KOPT-K1 (cell line): Measurements from ENCODE around the gene ABLIM2.

Source experiments
- H3K27ac ChIP-seq: fragments of 200-600 bp; sonication (generic); 2 replicates; pipeline ENCODE4 v1.5.1; 2016; ENCODE audit warnings: antibody characterized with exemption, mild to moderate bottlenecking, low read depth, low read length; ENCODE audit not compliant: poor library complexity, severe bottlenecking
- H3K36me3 ChIP-seq: fragments of 200-600 bp; sonication (generic); 2 replicates; pipeline ENCODE4 v1.5.1; 2017; ENCODE audit warnings: antibody characterized with exemption, mild to moderate bottlenecking, low read length, moderate library complexity; ENCODE audit not compliant: insufficient read depth
- H3K9me3 ChIP-seq: fragments of 200-600 bp; sonication (generic); 2 replicates; pipeline ENCODE4 v1.5.1; 2017; ENCODE audit warnings: antibody characterized with exemption, low read length, mild to moderate bottlenecking; ENCODE audit not compliant: insufficient read depth, poor library complexity, severe bottlenecking

The ABLIM2 gene

DNA sequence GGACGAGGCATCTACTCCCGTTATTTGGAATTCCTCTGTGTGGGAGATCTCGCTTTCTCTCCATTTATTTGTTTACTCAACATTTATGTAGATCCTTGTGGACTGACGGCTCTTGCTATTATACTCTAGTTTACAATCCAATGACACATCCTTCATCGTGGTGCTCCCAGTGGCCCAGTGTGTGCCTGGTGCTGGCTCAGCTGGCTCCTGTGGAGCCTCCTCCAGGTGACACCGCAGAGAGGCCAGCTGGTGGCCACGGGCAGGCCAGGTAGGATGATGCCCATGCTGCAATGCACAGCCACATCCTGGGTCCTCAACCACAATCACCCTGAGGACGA is 134.9 kb downstream of the ABLIM2 start:
- H3K27ac ChIP-seq, result no peak overlapping the region
- no peaks in the 10 kb centered on the region for H3K9me3 ChIP-seq
- H3K36me3 ChIP-seq, result no peaks in the 10 kb centered on the region

- H3K36me3 ChIP-seq, result no peaks in the 10 kb centered on the region
- H3K9me3 ChIP-seq, result no peaks in the 10 kb centered on the region
Measured at GRCh38 chr4:8022767-8023695, 135.6 kb downstream of the ABLIM2 start.

GRCh38 chr4:8021796-8022195 is 136.8 kb downstream of the ABLIM2 start:
- H3K27ac ChIP-seq, result no peak overlapping the region
- no peaks in the 10 kb centered on the region for H3K9me3 ChIP-seq
- no peaks in the 10 kb centered on the region for H3K36me3 ChIP-seq

More at GRCh38 chr4:8022767-8023695, 135.6 kb downstream of the ABLIM2 start:
- H3K27ac ChIP-seq, result no peak overlapping the region

DNA sequence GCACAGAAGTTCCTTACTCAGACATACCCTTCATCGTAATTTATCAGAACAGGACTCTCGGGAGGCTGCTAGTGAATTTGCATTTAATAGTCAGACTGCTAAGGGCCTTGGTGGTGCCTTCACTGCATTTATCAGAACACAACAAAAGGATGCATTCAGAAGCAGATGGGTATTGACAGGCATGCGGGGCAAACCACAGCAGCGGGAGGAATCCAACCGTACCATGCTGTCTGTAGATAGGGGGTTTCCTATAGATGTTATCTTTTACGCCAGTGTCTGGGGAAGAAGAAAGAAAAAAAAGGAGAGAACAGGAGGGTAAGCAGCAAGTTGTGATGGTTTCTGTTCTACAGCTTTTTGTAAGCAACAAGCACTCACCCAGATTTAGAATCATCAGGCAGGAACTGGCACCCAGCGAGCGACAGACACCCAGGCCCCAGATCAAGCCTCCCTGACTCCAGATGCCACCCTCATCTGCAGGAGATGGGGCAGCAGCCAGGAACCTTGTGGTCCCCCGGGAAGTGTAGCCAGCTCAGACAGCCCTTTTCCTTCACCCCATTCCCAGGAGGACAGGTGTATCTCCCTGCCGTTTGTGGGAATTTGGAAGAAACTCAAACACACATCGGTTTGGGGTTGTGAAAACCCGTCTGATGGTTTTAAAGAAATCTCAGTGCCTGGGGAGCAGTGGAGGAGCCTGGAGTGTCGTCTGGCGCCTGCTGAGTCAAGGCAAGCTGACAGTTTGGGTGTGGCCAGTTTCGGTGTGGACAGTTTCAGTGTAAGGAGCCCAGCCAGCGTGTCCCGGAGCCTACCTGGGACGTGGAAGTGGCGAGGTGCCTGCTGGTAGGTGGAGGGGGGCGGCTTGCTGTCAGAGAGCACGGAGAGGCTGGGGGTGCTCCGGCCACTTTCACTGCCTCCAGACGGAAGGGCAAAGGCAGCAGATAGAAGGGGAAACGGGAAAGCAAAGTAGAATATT is 138.9 kb downstream of the ABLIM2 start:
- Histone ChIP-seq H3K36me3 (no peaks in the 10 kb centered on the region), H3K9me3 (no peaks in the 10 kb centered on the region), H3K27ac (no peak overlapping the region)

- no peak overlapping the region for H3K27ac ChIP-seq
- H3K9me3 ChIP-seq, result no peaks in the 10 kb centered on the region
- no peaks in the 10 kb centered on the region for H3K36me3 ChIP-seq
Measured at GRCh38 chr4:8016527-8016926, 142.1 kb downstream of the ABLIM2 start.

DNA sequence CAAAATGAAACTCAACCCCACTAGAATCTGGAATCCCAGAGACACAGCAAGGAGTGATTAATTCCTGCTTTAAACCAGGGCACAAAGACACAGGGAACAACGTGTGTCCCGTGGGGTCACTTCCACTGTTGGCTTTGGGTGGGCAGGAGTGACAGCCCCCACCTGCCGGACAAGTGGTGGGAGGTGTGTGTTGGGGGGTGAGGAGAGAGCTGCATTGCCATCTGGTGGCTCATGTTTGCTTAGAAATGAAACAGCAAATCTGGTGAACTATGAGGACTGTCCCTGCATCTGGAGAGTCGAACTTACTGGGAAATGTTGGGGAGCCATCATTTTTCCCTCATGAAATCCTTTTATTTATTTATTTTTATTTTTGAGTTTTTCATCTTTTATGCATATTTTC is 143.1 kb downstream of the ABLIM2 start:
- no peaks in the 10 kb centered on the region for H3K36me3 ChIP-seq
- H3K27ac ChIP-seq, result no peak overlapping the region
- H3K9me3 ChIP-seq, result no peaks in the 10 kb centered on the region

DNA sequence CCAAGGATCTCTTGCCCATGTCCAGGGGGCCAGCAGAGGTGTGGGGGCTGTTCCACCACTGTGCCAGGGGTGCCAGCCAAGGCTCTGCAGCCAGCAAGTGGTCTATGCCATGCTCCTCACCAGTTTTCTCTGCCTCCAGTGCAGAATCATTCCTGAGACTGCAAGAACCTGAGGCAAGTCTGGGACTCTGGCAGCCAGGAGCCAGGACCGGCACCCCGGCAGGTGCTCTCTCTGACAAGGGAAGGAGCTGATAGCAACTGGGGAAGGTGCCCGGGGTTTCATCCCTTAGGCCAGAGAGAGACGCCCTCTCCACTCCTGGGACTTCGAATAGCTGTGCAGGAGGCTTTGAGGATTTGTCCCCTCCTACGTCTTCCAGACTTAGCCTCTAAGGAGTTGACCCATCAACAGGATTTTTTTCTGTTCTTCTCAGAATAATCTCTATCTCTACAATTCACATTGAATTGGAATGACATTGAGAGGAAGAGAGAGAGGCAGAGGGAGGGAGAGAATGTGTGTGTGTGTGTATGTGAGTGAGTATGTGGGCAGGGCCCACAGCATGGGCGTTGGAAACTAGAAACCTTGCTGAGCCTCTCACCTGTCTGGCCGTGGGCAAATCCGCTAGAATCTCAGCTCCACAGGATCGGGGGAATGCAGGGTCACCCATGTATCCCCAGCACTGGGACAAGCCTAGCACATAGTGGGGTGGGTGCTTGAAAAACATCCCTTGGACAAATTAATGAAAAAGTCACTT is 144.5 kb downstream of the ABLIM2 start:
- H3K9me3 ChIP-seq, result no peaks in the 10 kb centered on the region
- no peak overlapping the region for H3K27ac ChIP-seq
- H3K36me3 ChIP-seq, result no peaks in the 10 kb centered on the region

GRCh38 chr4:8012517-8012916 is 146.1 kb downstream of the ABLIM2 start:
- Histone ChIP-seq H3K9me3 (no peaks in the 10 kb centered on the region), H3K36me3 (no peaks in the 10 kb centered on the region), H3K27ac (no peak overlapping the region)

DNA sequence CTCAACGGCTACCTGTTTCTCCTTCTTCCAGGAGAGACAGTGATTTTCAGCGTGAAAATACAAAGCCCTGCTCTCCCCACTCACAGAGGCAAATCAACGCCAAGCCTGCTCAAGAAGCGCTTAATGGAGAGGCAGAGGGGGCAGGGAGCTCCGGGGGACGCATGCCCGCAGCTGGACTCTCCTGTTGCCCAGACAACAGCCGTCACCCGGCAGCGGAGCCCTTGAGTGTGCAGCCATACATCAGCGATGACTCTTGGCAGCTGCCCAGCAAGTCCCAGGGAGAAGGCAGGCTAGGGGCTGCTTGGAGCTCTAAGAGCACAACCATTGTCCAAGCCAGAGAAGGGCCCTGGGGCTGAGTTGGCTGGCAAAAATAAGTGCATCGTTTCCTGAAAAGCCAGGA is 148.0 kb downstream of the ABLIM2 start:
- Histone ChIP-seq H3K27ac (no peak overlapping the region), H3K36me3 (no peaks in the 10 kb centered on the region), H3K9me3 (no peaks in the 10 kb centered on the region)

- Histone ChIP-seq H3K27ac (no peak overlapping the region), H3K9me3 (no peaks in the 10 kb centered on the region), H3K36me3 (no peaks in the 10 kb centered on the region)
Measured at GRCh38 chr4:8009710-8010511, 148.7 kb downstream of the ABLIM2 start.

DNA sequence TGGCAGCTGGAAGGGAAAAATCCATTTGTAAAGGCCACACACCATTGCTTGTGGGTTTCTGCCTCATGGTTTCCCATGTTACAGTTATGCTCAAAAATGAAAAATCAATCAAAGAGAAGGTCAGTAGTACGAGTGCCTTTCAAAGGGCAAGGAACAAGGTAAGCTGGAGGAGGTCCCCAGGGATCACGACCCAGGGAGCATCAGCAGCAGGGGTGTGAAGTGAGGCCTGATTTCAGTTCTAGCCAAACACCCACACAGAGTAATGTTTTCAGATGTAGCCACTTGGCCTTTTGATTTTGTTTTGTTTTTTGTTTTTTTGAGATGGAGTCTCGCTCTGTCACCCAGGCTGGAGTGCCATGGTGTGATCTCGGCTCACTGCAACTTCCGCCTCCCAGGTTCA is 149.5 kb downstream of the ABLIM2 start:
- no peak overlapping the region for H3K27ac ChIP-seq
- no peaks in the 10 kb centered on the region for H3K36me3 ChIP-seq
- H3K9me3 ChIP-seq, result no peaks in the 10 kb centered on the region

- Histone ChIP-seq H3K9me3 (no peaks in the 10 kb centered on the region), H3K27ac (no peak overlapping the region), H3K36me3 (no peaks in the 10 kb centered on the region)
Measured at GRCh38 chr4:8008391-8008790, 150.2 kb downstream of the ABLIM2 start.

DNA sequence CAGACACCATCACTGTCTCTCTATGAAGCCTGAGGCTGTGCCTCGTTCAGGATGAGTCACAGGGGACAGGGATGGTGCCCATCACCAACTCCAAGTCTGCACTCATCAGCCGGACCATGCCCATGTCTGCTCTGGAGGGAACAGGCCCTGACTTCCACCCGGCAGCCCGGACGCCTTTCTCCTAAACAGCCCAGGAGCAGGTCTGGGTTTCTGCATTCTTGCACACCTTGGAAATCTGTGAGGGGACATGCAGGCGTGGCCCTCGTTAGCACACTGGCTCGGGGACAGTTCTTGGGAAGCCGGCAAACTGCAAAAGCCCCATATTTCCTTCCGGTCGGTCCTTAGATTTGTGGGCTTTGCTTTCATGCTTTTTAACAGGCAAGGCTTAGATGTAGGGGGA is 151.0 kb downstream of the ABLIM2 start:
- Histone ChIP-seq H3K36me3 (no peaks in the 10 kb centered on the region), H3K9me3 (no peaks in the 10 kb centered on the region), H3K27ac (no peak overlapping the region)

- Histone ChIP-seq H3K36me3 (no peaks in the 10 kb centered on the region), H3K27ac (no peak overlapping the region), H3K9me3 (no peaks in the 10 kb centered on the region)
Measured at GRCh38 chr4:8006471-8006870, 152.1 kb downstream of the ABLIM2 start.
